ENCODE data around the gene TNPO2.
"Not testable (repeated sequence)": the region's sequence is repeated elsewhere in the genome, so short reads cannot be mapped to it uniquely, and the experiment has no call there.

The TNPO2 gene

GRCh38 chr19:12737835-12738351, 14.2 kb upstream of the TNPO2 start:
- DNase-seq (ENCODE audit: low read depth in 2 of 2), result no peak

- DNase-seq (ENCODE audit: low read depth in 2 of 2), result peak; percentile 69 to 74
These were observed 13.5 kb upstream of the TNPO2 start, which contains the start of gene GET3 for GRCh38 chr19:12736995-12737834. GET3 (plus strand) TSS chr19:12737497; CDS start chr19:12737506, 9 bp downstream.

GRCh38 chr19:12733369-12734214, 9.9 kb upstream of the TNPO2 start:
- peak; percentile 55 to 61 for DNase-seq (ENCODE audit: low read depth in 2 of 2)

- DNase-seq (ENCODE audit: low read depth in 2 of 2), result no peak
These were observed 7.6 kb upstream of the TNPO2 start for GRCh38 chr19:12731337-12731736.

- no peak for DNase-seq (ENCODE audit: low read depth in 2 of 2)
These were observed 6.3 kb upstream of the TNPO2 start for GRCh38 chr19:12730064-12730463.

GRCh38 chr19:12727745-12728433, 4.2 kb upstream of the TNPO2 start:
- DNase-seq (ENCODE audit: low read depth in 2 of 2), result no peak

DNA sequence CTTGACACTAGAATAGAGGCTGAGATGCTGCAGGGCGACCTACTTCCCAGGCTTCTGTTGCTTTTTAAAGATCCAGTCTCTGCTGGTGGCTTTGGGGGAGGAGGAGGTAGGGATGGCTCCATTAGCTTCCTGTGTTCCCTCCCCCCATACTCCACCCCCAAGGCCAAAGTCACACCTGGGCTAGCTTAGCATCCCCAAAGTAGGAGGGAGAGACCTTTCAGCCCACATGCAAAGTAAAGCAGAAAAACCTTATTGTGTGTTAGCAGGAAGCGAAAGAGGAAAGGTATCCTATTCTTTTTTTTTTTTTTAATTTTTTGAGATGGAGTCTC, 3.2 kb upstream of the TNPO2 start:
- no peak for DNase-seq (ENCODE audit: low read depth in 2 of 2)

GRCh38 chr19:12725612-12726011, 1.9 kb upstream of the TNPO2 start:
- DNase-seq (ENCODE audit: low read depth in 2 of 2), result not testable (repeated sequence)

GRCh38 chr19:12723381-12723640, 421 bp downstream of the TNPO2 start:
- DNase-seq (ENCODE audit: low read depth in 2 of 2), result no peak

- DNase-seq (ENCODE audit: low read depth in 2 of 2), result peak; percentile 91 to 93
These were observed 959 bp downstream of the TNPO2 start for GRCh38 chr19:12722566-12723380.

- peak in 1 of 2 donors; percentile 37 for DNase-seq (ENCODE audit: low read depth in 2 of 2)
These were observed 1.8 kb downstream of the TNPO2 start for GRCh38 chr19:12721656-12722565.

DNA sequence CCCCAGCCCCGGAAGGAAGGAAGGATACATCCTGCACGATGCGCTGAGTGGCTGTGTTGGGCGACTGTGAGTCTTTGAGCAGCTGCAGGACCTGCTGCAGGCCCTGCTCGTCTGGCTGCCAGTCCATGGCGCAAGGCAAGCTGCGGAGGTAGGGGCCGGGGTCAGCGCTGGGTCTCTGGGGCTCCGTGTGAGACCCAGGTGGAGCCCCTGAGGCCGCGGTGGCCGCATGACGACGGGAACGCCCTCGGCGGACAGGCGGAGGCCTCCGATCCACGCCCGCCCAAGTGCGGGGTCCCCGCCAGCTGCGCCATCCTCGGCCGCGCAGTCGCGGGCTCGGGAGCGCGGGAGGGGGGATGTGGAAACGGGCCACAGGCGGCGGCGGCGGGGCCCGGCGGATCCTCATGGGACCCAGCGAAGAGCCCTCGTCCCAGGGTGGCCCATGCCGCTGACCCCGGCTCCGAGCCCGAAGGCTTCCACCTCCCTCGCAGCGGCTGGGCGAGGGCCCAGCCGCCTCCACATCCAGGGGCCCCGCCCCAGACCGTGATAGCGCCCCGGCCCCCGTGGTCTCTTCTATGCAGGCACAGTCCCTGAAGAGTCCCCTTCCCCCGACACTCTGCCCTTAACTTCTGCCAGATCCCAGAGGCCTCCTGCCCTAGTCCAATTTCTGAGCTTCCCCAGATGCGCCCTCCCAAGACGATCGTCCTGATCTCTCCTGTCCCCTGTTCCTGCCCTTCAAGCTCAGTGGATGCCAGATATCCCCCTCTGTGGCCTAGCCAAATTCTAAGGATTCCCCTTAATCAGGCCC, 2.7 kb downstream of the TNPO2 start:
- DNase-seq (ENCODE audit: low read depth in 2 of 2), result no peak

DNA sequence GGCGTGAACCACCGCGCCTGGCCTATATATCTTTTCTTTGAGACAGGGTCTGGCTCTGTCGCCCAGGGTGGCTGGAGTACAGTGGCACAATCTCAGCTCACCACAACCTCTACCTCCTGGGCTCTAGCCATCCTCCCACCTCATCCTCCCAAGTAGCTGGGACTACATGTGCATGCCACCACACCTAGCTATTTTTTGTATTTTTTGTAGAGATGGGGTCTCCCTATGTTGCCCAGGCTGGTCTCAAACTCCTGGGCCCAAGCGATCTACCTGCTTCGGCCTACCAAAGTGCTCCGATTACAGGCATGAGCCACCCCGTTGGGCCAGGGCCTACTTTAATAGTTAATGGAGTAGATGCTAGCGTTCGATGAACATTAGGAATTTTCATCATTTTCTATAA, 3.4 kb downstream of the TNPO2 start:
- no peak for DNase-seq (ENCODE audit: low read depth in 2 of 2)

DNA sequence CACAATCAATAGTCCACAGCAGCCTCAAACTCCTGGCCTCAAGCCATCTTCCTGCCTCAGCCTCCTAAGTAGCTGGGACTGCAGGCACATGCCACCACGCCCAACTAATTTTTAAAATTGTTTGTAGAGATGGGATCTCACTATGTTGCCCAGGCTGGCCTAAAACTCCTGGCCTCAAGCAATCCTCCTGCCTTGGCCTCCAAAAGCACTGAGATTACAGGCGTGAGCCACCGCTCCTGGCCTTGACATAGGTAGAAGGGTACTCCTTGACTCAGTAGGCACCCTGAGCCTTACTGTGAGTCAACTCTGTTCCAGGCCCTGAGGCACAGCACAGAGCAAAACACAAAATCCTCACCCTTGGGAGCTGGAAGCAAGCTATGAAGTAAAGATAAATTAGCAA, 7.8 kb downstream of the TNPO2 start:
- DNase-seq (ENCODE audit: low read depth in 2 of 2), result no peak

GRCh38 chr19:12715102-12715501, 8.6 kb downstream of the TNPO2 start:
- DNase-seq (ENCODE audit: low read depth in 2 of 2), result no peak

DNA sequence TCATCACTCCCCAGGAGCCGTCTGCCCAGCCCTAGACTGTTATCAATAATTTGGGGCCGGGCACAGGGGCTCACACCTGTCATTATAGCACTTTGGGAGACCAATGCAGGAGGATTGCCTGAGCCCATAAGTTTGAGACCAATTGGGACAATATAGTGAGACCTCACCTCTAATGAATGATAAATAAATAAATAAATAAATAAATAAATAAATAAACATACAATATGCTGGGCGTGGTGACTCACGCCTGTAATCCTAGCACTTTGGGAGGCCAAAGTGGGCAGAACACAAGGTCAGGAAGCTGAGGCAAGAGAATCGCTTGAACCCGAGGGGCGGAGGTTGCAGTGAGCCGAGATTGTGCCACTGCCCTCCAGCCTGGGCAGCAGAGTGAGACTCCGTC, 10.4 kb downstream of the TNPO2 start:
- not testable (repeated sequence) for DNase-seq (ENCODE audit: low read depth in 2 of 2)

GRCh38 chr19:12712077-12712476, 11.7 kb downstream of the TNPO2 start:
- DNase-seq (ENCODE audit: low read depth in 2 of 2), result not testable (repeated sequence)

DNA sequence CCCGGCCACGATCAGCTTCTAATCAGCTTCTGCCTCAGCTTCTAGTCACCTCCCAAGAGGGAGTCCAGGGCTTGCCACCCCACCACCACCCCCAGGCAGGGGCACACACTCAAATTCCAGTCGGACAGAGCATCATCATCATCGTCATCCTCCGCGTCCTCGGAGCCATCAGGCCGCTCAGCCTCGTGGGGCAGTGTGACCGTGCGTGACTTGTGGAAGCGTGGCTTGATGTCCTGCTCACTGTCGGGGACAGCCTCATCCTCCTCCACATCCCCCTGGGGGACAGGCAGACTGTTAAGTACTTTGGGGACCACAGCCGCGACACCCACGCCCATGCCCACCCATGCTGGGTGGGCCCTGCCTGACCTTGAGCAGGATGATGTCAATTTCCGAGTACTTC, 12.5 kb downstream of the TNPO2 start:
- DNase-seq (ENCODE audit: low read depth in 2 of 2), result no peak

DNA sequence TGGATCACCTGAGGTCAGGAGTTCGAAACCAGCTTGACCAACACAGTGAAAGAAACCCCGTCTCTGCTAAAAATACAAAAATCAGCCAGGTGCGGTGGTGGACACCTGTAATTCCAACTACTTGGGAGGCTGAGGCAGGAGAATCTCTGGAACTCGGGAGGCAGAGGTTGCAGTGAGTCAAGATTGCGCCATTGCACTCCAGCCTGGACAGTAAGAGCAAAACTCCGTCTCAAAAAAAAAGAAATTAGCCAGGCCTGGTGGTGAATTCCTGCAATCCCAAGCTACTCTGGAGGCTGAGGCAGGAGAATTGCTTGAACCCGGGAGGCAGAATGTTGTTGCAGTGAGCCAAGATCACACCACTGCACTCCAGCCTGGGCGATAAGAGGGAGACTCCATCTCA, 15.1 kb downstream of the TNPO2 start:
- DNase-seq (ENCODE audit: low read depth in 2 of 2), result no peak

DNA sequence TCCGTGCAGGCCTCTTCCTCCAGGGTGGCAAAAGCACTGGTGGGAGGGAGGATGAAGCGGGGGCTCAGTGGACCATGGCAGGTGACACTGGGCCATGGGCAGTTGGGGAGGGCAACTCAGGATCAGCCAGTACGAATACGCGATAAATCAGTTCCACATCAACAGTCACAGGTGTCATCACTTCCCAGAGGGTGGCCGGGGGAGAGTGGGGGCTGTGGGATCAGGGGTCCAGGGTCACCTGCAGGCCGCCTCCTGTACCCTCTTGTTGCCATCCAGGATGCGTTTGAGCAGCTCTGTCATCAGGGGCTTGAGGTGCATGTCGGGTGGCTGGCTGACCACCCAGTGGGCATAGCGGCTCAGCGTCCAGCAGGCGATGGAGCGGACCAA, 17.4 kb downstream of the TNPO2 start:
- DNase-seq (ENCODE audit: low read depth in 2 of 2), result no peak
